IMR-90 (cell line): ENCODE measurements around the gene CTNNA2. TPM values are rescaled to one million over a fixed set of nuclear protein-coding genes. Genes with fewer than 3 reads are reported as not detected.

ENCODE experiments used
- ATAC-seq: fragments of 200-7000 bp; cut with Tn5 transposase; 2 replicates; pipeline ENCODE4 v1.9.1; 2020; ENCODE audit warnings: low read depth, mild to moderate bottlenecking, moderate library complexity
- BruUV-seq: library from RNA; stranded (reverse); fragments of 400-500 nt; replicated peaks from 2 replicates; lab custom pipeline; 2021; lab: Mats Ljungman, UMichigan
- CTCF ChIA-PET: fragments of 300-600 bp; formaldehyde crosslinking; extraction: SDS; loops from one replicate; lab custom pipeline; 2021; ENCODE audit warnings: antibody characterized with exemption; lab: Yijun Ruan, JAX
- POLR2A ChIA-PET: fragments of 300-600 bp; sonication (Branson Sonifier 250); formaldehyde crosslinking; loops from one replicate; lab custom pipeline; 2022; ENCODE audit warnings: antibody characterized with exemption; ENCODE audit not compliant: unreplicated experiment; lab: Charles Lee
- DNase-seq: peaks from one replicate; pipeline ENCODE4 v3.0.0; 2013
- H2AFZ ChIP-seq: replicated peaks from 2 replicates; pipeline ENCODE3; 2013; ENCODE audit warnings: low read length, mild to moderate bottlenecking; ENCODE audit not compliant: poor library complexity
- H2AK5ac ChIP-seq: 2 replicates; pipeline ENCODE4 v1.6.1; 2013; ENCODE audit warnings: low read depth, low read length, inconsistent platforms
- H2AK9ac ChIP-seq: replicated peaks from 2 replicates; pipeline ENCODE3; 2013; ENCODE audit warnings: mild to moderate bottlenecking, low read depth, low read length, moderate library complexity; ENCODE audit not compliant: poor library complexity
- H2BK120ac ChIP-seq: 2 replicates; pipeline ENCODE4 v1.6.1; 2013; ENCODE audit warnings: low read depth, low read length, inconsistent platforms
- H2BK15ac ChIP-seq: 3 replicates; pipeline ENCODE4 v1.6.1; 2013; ENCODE audit warnings: low read depth, low read length, inconsistent platforms
- H2BK20ac ChIP-seq: 2 replicates; pipeline ENCODE4 v1.6.1; 2013; ENCODE audit warnings: low read depth, mild to moderate bottlenecking, inconsistent platforms, low read length, moderate library complexity
- H2BK5ac ChIP-seq: 2 replicates; pipeline ENCODE4 v1.6.1; 2013; ENCODE audit warnings: mild to moderate bottlenecking, low read depth, low read length, inconsistent platforms; ENCODE audit not compliant: poor library complexity, severe bottlenecking
- H3K14ac ChIP-seq: replicated peaks from 2 replicates; pipeline ENCODE4 v1.6.1; 2013; ENCODE audit warnings: low read depth, low read length, inconsistent platforms
- H3K18ac ChIP-seq: 2 replicates; pipeline ENCODE4 v1.6.1; 2013; ENCODE audit warnings: low read depth, low read length, control low read depth
- H3K23ac ChIP-seq: 2 replicates; pipeline ENCODE4 v1.6.1; 2013; ENCODE audit warnings: low read depth, low read length, inconsistent platforms
- H3K27ac ChIP-seq: 2 replicates; pipeline ENCODE4 v1.5.1; 2013; ENCODE audit warnings: mild to moderate bottlenecking, control low read depth, low read length; ENCODE audit not compliant: insufficient read depth
- H3K27me3 ChIP-seq: 2 replicates; pipeline ENCODE4 v1.6.1; 2013; ENCODE audit warnings: low read length; ENCODE audit not compliant: control insufficient read depth, insufficient read depth
- H3K36me3 ChIP-seq: 2 replicates; pipeline ENCODE4 v1.6.1; 2013; ENCODE audit warnings: low read length, mixed read lengths; ENCODE audit not compliant: control insufficient read depth, insufficient read depth
- H3K4ac ChIP-seq: 2 replicates; pipeline ENCODE4 v1.6.1; 2013; ENCODE audit warnings: low read depth, low read length, inconsistent platforms
- H3K4me1 ChIP-seq: 2 replicates; pipeline ENCODE4 v1.6.1; 2013; ENCODE audit warnings: low read length, mixed read lengths; ENCODE audit not compliant: control insufficient read depth, insufficient read depth
- H3K4me2 ChIP-seq: 2 replicates; pipeline ENCODE4 v1.6.1; 2013; ENCODE audit warnings: low read depth, mild to moderate bottlenecking, control low read depth, low read length, moderate library complexity
- H3K4me3 ChIP-seq: 2 replicates; pipeline ENCODE4 v1.5.1; 2013; ENCODE audit warnings: low read depth, mild to moderate bottlenecking, control low read depth, low read length, moderate library complexity; ENCODE audit not compliant: insufficient read depth
- H3K56ac ChIP-seq: 2 replicates; pipeline ENCODE4 v1.6.1; 2013; ENCODE audit warnings: low read length, inconsistent platforms; ENCODE audit not compliant: insufficient read depth; ENCODE audit errors: extremely low read depth
- H3K79me1 ChIP-seq, 2 experiments: 2 replicates each; pipeline ENCODE4 v1.6.1; 2013; ENCODE audit warnings: low read length in 2 of 2, inconsistent platforms in 1 of 2, low read depth in 1 of 2
- H3K9ac ChIP-seq: 2 replicates; pipeline ENCODE4 v1.6.1; 2013; ENCODE audit warnings: low read depth, low read length, control low read depth
- H3K9me1 ChIP-seq: 2 replicates; pipeline ENCODE4 v1.6.1; 2013; ENCODE audit warnings: low read length, inconsistent platforms; ENCODE audit not compliant: insufficient read depth
- H3K9me3 ChIP-seq: 2 replicates; pipeline ENCODE4 v1.6.1; 2013; ENCODE audit warnings: low read length; ENCODE audit not compliant: control insufficient read depth, insufficient read depth
- H4K20me1 ChIP-seq: 2 replicates; pipeline ENCODE4 v1.6.1; 2013; ENCODE audit warnings: low read length, inconsistent platforms; ENCODE audit not compliant: insufficient read depth
- H4K5ac ChIP-seq: 2 replicates; pipeline ENCODE4 v1.6.1; 2013; ENCODE audit warnings: mild to moderate bottlenecking, low read depth, low read length, control low read depth
- H4K8ac ChIP-seq, 2 experiments: 2 replicates each; pipeline ENCODE4 v1.6.1; 2013; ENCODE audit warnings: low read depth in 2 of 2, low read length in 2 of 2, control low read depth in 1 of 2, inconsistent platforms in 1 of 2
- H4K91ac ChIP-seq: 2 replicates; pipeline ENCODE4 v1.6.1; 2013; ENCODE audit warnings: low read depth, low read length, inconsistent platforms; ENCODE audit not compliant: insufficient read depth
- BHLHE40 ChIP-seq: fragments of 150-350 bp; IDR thresholded peaks from 2 replicates; pipeline ENCODE4 v1.6.1; 2016; ENCODE audit warnings: mild to moderate bottlenecking, low read depth, low read length
- CHD1 ChIP-seq: IDR thresholded peaks from 2 replicates; pipeline ENCODE4 v1.6.1; 2012; ENCODE audit warnings: low read depth, low read length, improper control_type of control experiment
- MXI1 ChIP-seq: IDR thresholded peaks from 2 replicates; pipeline ENCODE4 v1.6.1; 2012; ENCODE audit warnings: low read depth, mild to moderate bottlenecking, low read length, moderate library complexity, borderline replicate concordance
- RAD21 ChIP-seq: IDR thresholded peaks from 2 replicates; pipeline ENCODE4 v1.6.1; 2012; ENCODE audit warnings: low read length, improper control_type of control experiment
- RCOR1 ChIP-seq: IDR thresholded peaks from 2 replicates; pipeline ENCODE4 v1.6.1; 2012; ENCODE audit warnings: mild to moderate bottlenecking, low read length, improper control_type of control experiment; ENCODE audit not compliant: insufficient replicate concordance
- dilution Hi-C: fragments of 300-500 bp; cut with HindIII; formaldehyde crosslinking; loops from one replicate; pipeline ENCODE4 v1.14.3; 2018; ENCODE audit warnings: low sequenced_read_pairs; ENCODE audit not compliant: unreplicated experiment
- in situ Hi-C: fragments of 300-500 bp; cut with MboI; formaldehyde crosslinking; loops from 3 replicates; pipeline ENCODE4 v1.14.3; 2019; ENCODE audit warnings: low sequenced_read_pairs, inconsistent platforms, mixed read lengths
- intact Hi-C: fragments of 100-400 bp; cut with micrococcal nuclease; formaldehyde crosslinking; loops from 2 replicates; pipeline ENCODE4 v1.10.0; 2022
- polyA plus RNA-seq, 3 experiments: library from polyadenylated mRNA; depleted of rRNA; stranded (reverse); fragments of >200 nt; gene quantifications; 2 replicates each; pipeline ENCODE4 v1.2.3, GENCODE V29; 2012; ENCODE audit warnings: low replicate concordance in 1 of 3
- total RNA-seq: library from RNA; depleted of rRNA; stranded (reverse); fragments of >200 nt; gene quantifications from 2 replicates; pipeline ENCODE4 v1.2.3, GENCODE V29; 2012
- TF ChIP-seq, protein P1 (sequence below): conservative IDR thresholded peaks from 2 replicates; pipeline ENCODE4 v1.5.1; 2012; ENCODE audit warnings: mild to moderate bottlenecking, low read depth, low read length, improper control_type of control experiment
- TF ChIP-seq, protein P2 (sequence below): fragments of 150-350 bp; IDR thresholded peaks from 2 replicates; pipeline ENCODE4 v1.6.1; 2016; ENCODE audit warnings: low read depth, mild to moderate bottlenecking, low read length, moderate library complexity, borderline replicate concordance

CTNNA2 gene
- total and polyA plus RNA-seq, 2 of the 4 experiments (the other 2 are of a cell fraction): not detected

DNA sequence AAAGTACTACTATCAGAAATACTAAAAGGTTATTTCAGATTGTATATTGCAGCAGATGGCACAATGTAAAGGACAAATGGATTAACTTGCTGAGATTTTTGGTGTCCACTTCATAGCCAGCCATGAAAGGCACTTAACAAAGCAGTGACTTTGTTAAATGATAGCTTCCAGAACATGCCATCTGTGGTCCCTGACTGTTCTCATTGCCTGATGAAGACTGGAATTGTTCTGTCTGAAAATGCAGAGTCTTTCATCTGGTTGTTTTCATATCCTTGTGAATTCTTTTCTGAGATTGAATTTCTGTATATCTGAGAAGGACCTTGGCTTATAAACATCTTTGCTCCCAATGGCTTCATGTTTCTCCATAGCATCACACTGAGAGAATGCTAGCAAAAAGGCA lies 836.1 kb downstream of the CTNNA2 start:
- Histone ChIP-seq H4K91ac (no peak overlapping the region), H4K20me1 (no peaks in the 10 kb centered on the region), H3K14ac (no peak overlapping the region), H4K8ac (no peak overlapping the region), H2BK20ac (no peak overlapping the region), H3K23ac (no peak overlapping the region), H2BK120ac (no peak overlapping the region), H2AFZ (no peak overlapping the region), H2BK5ac (no peak overlapping the region), H4K5ac (no peak overlapping the region), H2AK5ac (no peak overlapping the region), H2BK15ac (no peak overlapping the region), H2AK9ac (no peak overlapping the region), H3K9me1 (no peaks in the 10 kb centered on the region), H3K56ac (no peak overlapping the region), H3K27ac (no peak overlapping the region), H3K27me3 (no peaks in the 10 kb centered on the region), H3K4me3 (no peak overlapping the region), H3K79me1 (no peaks in the 10 kb centered on the region), H3K4me2 (no peak overlapping the region), H3K4me1 (no peaks in the 10 kb centered on the region), H3K9ac (no peak overlapping the region), H3K18ac (no peak overlapping the region), H3K4ac (no peak overlapping the region), H3K36me3 (no peaks in the 10 kb centered on the region), H3K9me3 (no peaks in the 10 kb centered on the region)
- intact Hi-C loops (no loop called here), in situ Hi-C loops (no loop called here), dilution Hi-C loops (no loop called here)
- BruUV-seq: no TSS peak
- CTCF ChIA-PET: no interaction called here
- DNase-seq: no peak
- POLR2A ChIA-PET: no interaction called here
- no peak for ATAC-seq
- TF ChIP-seq, protein P1, sequence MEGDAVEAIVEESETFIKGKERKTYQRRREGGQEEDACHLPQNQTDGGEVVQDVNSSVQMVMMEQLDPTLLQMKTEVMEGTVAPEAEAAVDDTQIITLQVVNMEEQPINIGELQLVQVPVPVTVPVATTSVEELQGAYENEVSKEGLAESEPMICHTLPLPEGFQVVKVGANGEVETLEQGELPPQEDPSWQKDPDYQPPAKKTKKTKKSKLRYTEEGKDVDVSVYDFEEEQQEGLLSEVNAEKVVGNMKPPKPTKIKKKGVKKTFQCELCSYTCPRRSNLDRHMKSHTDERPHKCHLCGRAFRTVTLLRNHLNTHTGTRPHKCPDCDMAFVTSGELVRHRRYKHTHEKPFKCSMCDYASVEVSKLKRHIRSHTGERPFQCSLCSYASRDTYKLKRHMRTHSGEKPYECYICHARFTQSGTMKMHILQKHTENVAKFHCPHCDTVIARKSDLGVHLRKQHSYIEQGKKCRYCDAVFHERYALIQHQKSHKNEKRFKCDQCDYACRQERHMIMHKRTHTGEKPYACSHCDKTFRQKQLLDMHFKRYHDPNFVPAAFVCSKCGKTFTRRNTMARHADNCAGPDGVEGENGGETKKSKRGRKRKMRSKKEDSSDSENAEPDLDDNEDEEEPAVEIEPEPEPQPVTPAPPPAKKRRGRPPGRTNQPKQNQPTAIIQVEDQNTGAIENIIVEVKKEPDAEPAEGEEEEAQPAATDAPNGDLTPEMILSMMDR: no peak
- TF ChIP-seq MXI1 (no peak), CHD1 (no peak), RCOR1 (no peak), BHLHE40 (no peak), RAD21 (no peak)
- TF ChIP-seq, protein P2, sequence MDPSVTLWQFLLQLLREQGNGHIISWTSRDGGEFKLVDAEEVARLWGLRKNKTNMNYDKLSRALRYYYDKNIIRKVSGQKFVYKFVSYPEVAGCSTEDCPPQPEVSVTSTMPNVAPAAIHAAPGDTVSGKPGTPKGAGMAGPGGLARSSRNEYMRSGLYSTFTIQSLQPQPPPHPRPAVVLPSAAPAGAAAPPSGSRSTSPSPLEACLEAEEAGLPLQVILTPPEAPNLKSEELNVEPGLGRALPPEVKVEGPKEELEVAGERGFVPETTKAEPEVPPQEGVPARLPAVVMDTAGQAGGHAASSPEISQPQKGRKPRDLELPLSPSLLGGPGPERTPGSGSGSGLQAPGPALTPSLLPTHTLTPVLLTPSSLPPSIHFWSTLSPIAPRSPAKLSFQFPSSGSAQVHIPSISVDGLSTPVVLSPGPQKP: no peak
